ENCODE data around the gene CLPTM1. TPM values are rescaled to one million over a fixed set of nuclear protein-coding genes. Genes with fewer than 3 reads are reported as not detected.

Gene CLPTM1
- total RNA-seq, 1 experiment from 2014 or later: 44.9 TPM

DNA sequence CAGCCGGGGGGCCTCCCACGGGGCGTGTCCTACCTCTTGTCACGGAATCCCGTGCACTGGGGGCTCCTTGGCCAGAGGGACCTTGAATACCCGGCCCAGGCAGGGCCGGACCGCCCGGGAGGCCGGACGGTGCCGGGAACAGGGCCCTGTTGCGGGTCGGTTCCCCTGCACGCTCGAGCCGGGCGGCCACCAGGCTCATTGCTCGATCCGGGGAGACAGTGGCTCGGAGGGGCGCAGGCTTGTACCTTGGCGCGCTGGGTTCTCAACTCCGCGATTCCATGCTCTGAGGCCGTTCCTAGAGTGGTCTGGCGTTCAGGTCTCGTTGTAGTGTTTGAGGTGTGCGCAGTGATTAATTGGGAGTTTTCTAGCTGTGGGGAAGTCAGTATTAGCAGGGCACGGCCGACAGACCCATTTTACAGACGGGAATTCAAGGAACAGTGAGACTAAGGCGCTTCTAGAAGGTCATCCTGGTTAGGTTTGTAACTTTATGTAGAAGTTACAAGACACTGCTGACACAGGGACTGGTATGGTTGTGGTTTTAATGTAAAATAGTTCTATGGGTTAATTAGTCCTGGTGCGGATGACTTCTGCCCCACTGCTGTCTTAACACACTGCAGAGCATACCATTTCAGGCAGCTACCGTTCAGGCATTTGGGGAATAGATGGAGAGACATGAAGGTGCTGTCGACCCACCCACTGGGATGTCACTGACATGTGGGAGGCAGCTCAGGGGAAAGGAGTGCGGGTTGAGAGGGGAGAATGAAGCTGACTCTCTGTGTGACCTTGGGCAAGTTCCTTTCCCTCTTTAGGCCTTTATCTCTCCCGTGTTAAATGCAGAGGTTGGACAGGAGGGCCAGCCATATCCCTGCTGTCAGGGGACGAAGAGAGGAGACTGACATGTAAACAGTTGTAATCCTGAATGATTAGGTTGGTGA lies 592 bp downstream of the CLPTM1 start:
- peak overlapping the region; percentile 89 for H3K4me2 ChIP-seq (ENCODE audit: low read length)
- peaks cover 11% of the 10 kb centered on the region; the same call in 1 of the 2 replicates for H3K4me1 ChIP-seq (ENCODE audit: insufficient read depth, low read length)
- H2AFZ ChIP-seq (ENCODE audit: low read length): no peak overlapping the region
- ATAC-seq: peak; percentile 13
- no peaks in the 10 kb centered on the region for H3K27me3 ChIP-seq (ENCODE audit: low read length)
- H4K20me1 ChIP-seq (ENCODE audit: low read length): peaks cover 22% of the 10 kb centered on the region; the same call in 1 of the 2 replicates
- TF ChIP-seq EZH2phosphoT487 (IDR thresholded peaks at IDR 0.05; ENCODE audit: borderline replicate concordance, low read length) (no peak), EZH2 (IDR thresholded peaks at IDR 0.05; ENCODE audit: low read length, unreplicated experiment) (no peak)
- TF ChIP-seq, protein P1, sequence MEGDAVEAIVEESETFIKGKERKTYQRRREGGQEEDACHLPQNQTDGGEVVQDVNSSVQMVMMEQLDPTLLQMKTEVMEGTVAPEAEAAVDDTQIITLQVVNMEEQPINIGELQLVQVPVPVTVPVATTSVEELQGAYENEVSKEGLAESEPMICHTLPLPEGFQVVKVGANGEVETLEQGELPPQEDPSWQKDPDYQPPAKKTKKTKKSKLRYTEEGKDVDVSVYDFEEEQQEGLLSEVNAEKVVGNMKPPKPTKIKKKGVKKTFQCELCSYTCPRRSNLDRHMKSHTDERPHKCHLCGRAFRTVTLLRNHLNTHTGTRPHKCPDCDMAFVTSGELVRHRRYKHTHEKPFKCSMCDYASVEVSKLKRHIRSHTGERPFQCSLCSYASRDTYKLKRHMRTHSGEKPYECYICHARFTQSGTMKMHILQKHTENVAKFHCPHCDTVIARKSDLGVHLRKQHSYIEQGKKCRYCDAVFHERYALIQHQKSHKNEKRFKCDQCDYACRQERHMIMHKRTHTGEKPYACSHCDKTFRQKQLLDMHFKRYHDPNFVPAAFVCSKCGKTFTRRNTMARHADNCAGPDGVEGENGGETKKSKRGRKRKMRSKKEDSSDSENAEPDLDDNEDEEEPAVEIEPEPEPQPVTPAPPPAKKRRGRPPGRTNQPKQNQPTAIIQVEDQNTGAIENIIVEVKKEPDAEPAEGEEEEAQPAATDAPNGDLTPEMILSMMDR (conservative IDR thresholded peaks at IDR 0.05; ENCODE audit: low read depth, low read length): no peak
- H3K9me2 ChIP-seq (replicated peaks; ENCODE audit: low read length): no peaks in the 10 kb centered on the region
- intact Hi-C loops (cut with micrococcal nuclease): no loop called here
- CTCF ChIA-PET: interaction anchor here (0.5 kb wide), 1 partner anchor 952 kb away, joined by 4 read pairs; no protein-coding TSS in a partner anchor
- no peak overlapping the region for H3K27ac ChIP-seq (ENCODE audit: low read length)
- DNase-seq: no peak
- H3K4me3 ChIP-seq (ENCODE audit: low read length): peak overlapping the region; percentile 95
- POLR2A ChIA-PET (ENCODE audit: unreplicated experiment): no interaction called here
- BruUV-seq (replicated peaks): TSS peak; percentile 55
- H3K36me3 ChIP-seq (ENCODE audit: low read depth, low read length): peaks cover 6% of the 10 kb centered on the region; the same call in 1 of the 2 replicates
- H3F3A ChIP-seq (ENCODE audit: low read length, unreplicated experiment): no peaks in the 10 kb centered on the region
- peaks cover 56% of the 10 kb centered on the region for H3K79me2 ChIP-seq (ENCODE audit: low read length)
- H3K9ac ChIP-seq (ENCODE audit: low read length): peak overlapping the region; percentile 97
- no peaks in the 10 kb centered on the region for H3K9me3 ChIP-seq (ENCODE audit: low read length)

GRCh38 chr19:44957526-44957925 lies 2.3 kb downstream of the CLPTM1 start:
- TF ChIP-seq EZH2 (IDR thresholded peaks at IDR 0.05; ENCODE audit: low read length, unreplicated experiment) (no peak), EZH2phosphoT487 (IDR thresholded peaks at IDR 0.05; ENCODE audit: borderline replicate concordance, low read length) (no peak)
- TF ChIP-seq, protein P1 (conservative IDR thresholded peaks at IDR 0.05; ENCODE audit: low read depth, low read length): no peak
- H3K4me3 ChIP-seq (ENCODE audit: low read length): no peak overlapping the region
- H3K9me2 ChIP-seq (replicated peaks; ENCODE audit: low read length): no peaks in the 10 kb centered on the region
- H3K9ac ChIP-seq (ENCODE audit: low read length): no peak overlapping the region
- no peak for DNase-seq
- POLR2A ChIA-PET (ENCODE audit: unreplicated experiment): interaction anchor here (0.6 kb wide), 1 partner anchor 16 kb away, joined by 4 read pairs; no protein-coding TSS in a partner anchor
- intact Hi-C loops (cut with micrococcal nuclease): no loop called here
- CTCF ChIA-PET: no interaction called here
- no peaks in the 10 kb centered on the region for H3K27me3 ChIP-seq (ENCODE audit: low read length)
- H4K20me1 ChIP-seq (ENCODE audit: low read length): peaks cover 22% of the 10 kb centered on the region; the same call in 1 of the 2 replicates
- no peak for ATAC-seq
- H3K9me3 ChIP-seq (ENCODE audit: low read length): no peaks in the 10 kb centered on the region
- H3K79me2 ChIP-seq (ENCODE audit: low read length): peaks cover 62% of the 10 kb centered on the region
- peak overlapping the region; percentile 89; the same call in 1 of the 2 replicates for H3K4me2 ChIP-seq (ENCODE audit: low read length)
- no peak overlapping the region for H2AFZ ChIP-seq (ENCODE audit: low read length)
- no peak overlapping the region for H3K27ac ChIP-seq (ENCODE audit: low read length)
- H3F3A ChIP-seq (ENCODE audit: low read length, unreplicated experiment): no peaks in the 10 kb centered on the region
- H3K36me3 ChIP-seq (ENCODE audit: low read depth, low read length): peaks cover 10% of the 10 kb centered on the region; the same call in 1 of the 2 replicates
- no TSS peak for BruUV-seq (replicated peaks)
- H3K4me1 ChIP-seq (ENCODE audit: insufficient read depth, low read length): peaks cover 11% of the 10 kb centered on the region; the same call in 1 of the 2 replicates

All from PC-3 (cell line).